ENCODE measurements around the gene SLC35C1.

DNA sequence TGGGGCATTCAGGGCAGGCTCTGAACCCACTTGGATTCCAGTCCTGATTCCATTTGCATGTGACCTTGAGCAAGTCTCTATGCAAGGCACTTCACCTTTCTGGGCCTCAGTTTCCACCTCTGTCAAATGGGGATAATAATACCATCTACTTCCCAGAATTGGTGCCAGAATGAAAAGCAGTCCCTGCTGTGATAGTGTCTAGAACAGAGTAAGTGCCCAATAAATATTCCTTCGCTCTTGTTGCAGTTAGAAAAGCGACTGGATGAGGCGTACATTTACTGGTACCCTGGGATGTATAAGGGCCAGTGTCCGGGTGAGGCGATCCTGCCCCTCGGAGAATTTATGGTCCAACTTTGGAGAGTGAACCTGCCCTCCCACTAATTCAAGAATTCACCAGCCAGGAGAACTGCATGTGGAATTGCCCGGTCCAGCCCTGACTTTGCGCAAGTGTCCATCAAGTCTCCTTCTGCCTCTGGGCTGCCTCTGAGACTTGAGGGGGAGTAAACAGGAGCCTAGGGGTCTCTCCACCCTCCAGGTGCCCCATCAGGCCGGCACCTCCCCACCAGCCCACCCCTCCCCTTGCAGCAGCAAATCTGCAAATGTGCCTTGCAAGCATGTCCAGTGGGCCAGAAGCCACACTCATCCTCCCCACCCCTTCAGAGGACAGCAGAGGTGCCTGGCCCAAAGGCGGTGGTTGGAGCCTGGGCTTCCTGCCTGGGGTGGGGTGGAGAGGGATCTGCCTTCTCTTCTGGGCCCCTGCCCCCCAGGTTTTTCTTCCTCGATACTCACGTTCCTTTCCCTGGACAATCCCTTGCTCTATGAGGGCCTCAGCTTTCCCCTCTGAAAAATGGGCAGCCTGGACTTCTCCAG lies 30.9 kb upstream of the SLC35C1 start:
- no peak for TF ChIP-seq POLR2AphosphoS5 (IDR thresholded peaks at IDR 0.05; ENCODE audit: borderline replicate concordance, low read depth, low read length)
- TF ChIP-seq EZH2 (IDR thresholded peaks at IDR 0.05), result no peak

Measured in SK-N-MC (cell line).